AML-193 (cell line): Measurements from ENCODE around the gene FCRL2.

Experiments
- DNase-seq, 2 experiments: peaks; one replicate each; lab custom pipeline; 2025; lab: John Stamatoyannopoulos, UW

FCRL2 gene

GRCh38 chr1:157776971-157777391, at the start of gene FCRL2:
FCRL2 (minus strand) TSS chr1:157777132; CDS start chr1:157777073, 59 bp downstream.
- peak; percentile 27 to 33 for DNase-seq

GRCh38 chr1:157820299-157820698, 43.4 kb upstream of the FCRL2 start:
- DNase-seq: no peak

- DNase-seq: peak; percentile 46 to 67
These were observed 43.0 kb upstream of the FCRL2 start, which contains the start of gene FCRL1 for GRCh38 chr1:157819896-157820295. FCRL1 (minus strand) TSS chr1:157820120; CDS start chr1:157820037, 83 bp downstream.

- DNase-seq: no peak
These were observed 42.3 kb upstream of the FCRL2 start for GRCh38 chr1:157819215-157819614.

- DNase-seq: no peak
These were observed 36.3 kb upstream of the FCRL2 start for GRCh38 chr1:157813269-157813668.

- no peak for DNase-seq
These were observed 29.7 kb upstream of the FCRL2 start for GRCh38 chr1:157806431-157807149.

- DNase-seq: no peak
These were observed 26.9 kb upstream of the FCRL2 start for GRCh38 chr1:157803851-157804250.

- DNase-seq: no peak
These were observed 23.1 kb upstream of the FCRL2 start for GRCh38 chr1:157799996-157800395.

GRCh38 chr1:157798211-157798610, 21.3 kb upstream of the FCRL2 start:
- no peak for DNase-seq

- no peak for DNase-seq
These were observed 8.3 kb upstream of the FCRL2 start for GRCh38 chr1:157785248-157785647.

- DNase-seq: no peak
These were observed 7.9 kb upstream of the FCRL2 start for GRCh38 chr1:157784801-157785200.

GRCh38 chr1:157782931-157783330, 6.0 kb upstream of the FCRL2 start:
- DNase-seq: peak; percentile 67 to 71

- DNase-seq: no peak
These were observed 4.1 kb upstream of the FCRL2 start for GRCh38 chr1:157781048-157781447.

GRCh38 chr1:157775101-157775870, 1.6 kb downstream of the FCRL2 start:
- no peak for DNase-seq

- no peak for DNase-seq
These were observed 2.5 kb downstream of the FCRL2 start for GRCh38 chr1:157774412-157774811.

- DNase-seq: peak in 1 of 2 experiments; percentile 4
These were observed 3.2 kb downstream of the FCRL2 start for GRCh38 chr1:157773493-157774350.

GRCh38 chr1:157771661-157772425, 5.1 kb downstream of the FCRL2 start:
- DNase-seq: peak; percentile 61 to 63

GRCh38 chr1:157770442-157771043, 6.4 kb downstream of the FCRL2 start:
- DNase-seq: no peak

GRCh38 chr1:157766792-157767191, 10.1 kb downstream of the FCRL2 start:
- no peak for DNase-seq

- no peak for DNase-seq
These were observed 18.9 kb downstream of the FCRL2 start for GRCh38 chr1:157758018-157758417.

- DNase-seq: no peak
These were observed 23.3 kb downstream of the FCRL2 start for GRCh38 chr1:157753611-157754010.
